Measurements from ENCODE around the gene GPR150. TPM values are rescaled to one million over a fixed set of nuclear protein-coding genes. Genes with fewer than 3 reads are reported as not detected.

The GPR150 gene
- total RNA-seq, 2 donors from 2014 or later, result 0.51 to 3.0 TPM

- no peaks in the 10 kb centered on the region for H3K4me1 ChIP-seq (replicated peaks)
- H3K27ac ChIP-seq, result no peak overlapping the region
Measured at GRCh38 chr5:95626701-95627100, 6.8 kb downstream of the GPR150 start.

GRCh38 chr5:95627971-95628810, 8.3 kb downstream of the GPR150 start:
- H3K27ac ChIP-seq, result no peak overlapping the region
- TF ChIP-seq CTCF (IDR thresholded peaks at IDR 0.05) (no peak), POLR2AphosphoS5 (IDR thresholded peaks at IDR 0.05) (no peak), POLR2A (IDR thresholded peaks at IDR 0.05) (no peak)
- 76% methylated on average over 4 of the region's 4 CpGs for WGBS
- intact Hi-C loops (cut with DNase I), result no loop called here
- DNase-seq (ENCODE audit: low spot score), result no peak
- H3K4me3 ChIP-seq, result no peak overlapping the region
- no peaks in the 10 kb centered on the region for H3K9me3 ChIP-seq
- no peaks in the 10 kb centered on the region for H3K27me3 ChIP-seq (replicated peaks; ENCODE audit: insufficient read depth)
- H3K36me3 ChIP-seq, result no peaks in the 10 kb centered on the region
- H3K4me1 ChIP-seq (replicated peaks), result no peaks in the 10 kb centered on the region

More at GRCh38 chr5:95626701-95627100, 6.8 kb downstream of the GPR150 start:
- no peaks in the 10 kb centered on the region for H3K36me3 ChIP-seq
- no peak overlapping the region for H3K4me3 ChIP-seq
- intact Hi-C loops (cut with DNase I), result no loop called here
- TF ChIP-seq POLR2A (IDR thresholded peaks at IDR 0.05) (no peak), POLR2AphosphoS5 (IDR thresholded peaks at IDR 0.05) (no peak), CTCF (IDR thresholded peaks at IDR 0.05) (no peak)
- no peaks in the 10 kb centered on the region for H3K27me3 ChIP-seq (replicated peaks; ENCODE audit: insufficient read depth)
- WGBS, result 72% methylated on average over 1 of the region's 1 CpG
- no peaks in the 10 kb centered on the region for H3K9me3 ChIP-seq
- no peak for DNase-seq (ENCODE audit: low spot score)

- Histone ChIP-seq H3K4me1 (replicated peaks) (no peaks in the 10 kb centered on the region), H3K36me3 (no peaks in the 10 kb centered on the region), H3K9me3 (no peaks in the 10 kb centered on the region), H3K4me3 (no peak overlapping the region), H3K27ac (no peak overlapping the region), H3K27me3 (replicated peaks; ENCODE audit: insufficient read depth) (no peaks in the 10 kb centered on the region)
- WGBS, result 82% methylated on average over 1 of the region's 1 CpG
- intact Hi-C loops (cut with DNase I), result no loop called here
- no peak for TF ChIP-seq CTCF (IDR thresholded peaks at IDR 0.05)
- no peak for TF ChIP-seq POLR2A (IDR thresholded peaks at IDR 0.05)
- no peak for TF ChIP-seq POLR2AphosphoS5 (IDR thresholded peaks at IDR 0.05)
- no peak for DNase-seq (ENCODE audit: low spot score)
Measured at GRCh38 chr5:95628933-95629332, 9.0 kb downstream of the GPR150 start.

- Histone ChIP-seq H3K27me3 (replicated peaks; ENCODE audit: insufficient read depth) (no peaks in the 10 kb centered on the region), H3K9me3 (no peaks in the 10 kb centered on the region), H3K36me3 (no peaks in the 10 kb centered on the region), H3K4me3 (no peak overlapping the region), H3K27ac (no peak overlapping the region), H3K4me1 (replicated peaks) (no peaks in the 10 kb centered on the region)
- TF ChIP-seq CTCF (IDR thresholded peaks at IDR 0.05), result no peak
- no peak for TF ChIP-seq POLR2AphosphoS5 (IDR thresholded peaks at IDR 0.05)
- TF ChIP-seq POLR2A (IDR thresholded peaks at IDR 0.05), result no peak
- no peak for DNase-seq (ENCODE audit: low spot score)
- intact Hi-C loops (cut with DNase I), result no loop called here
- 97% methylated on average over 5 of the region's 5 CpGs for WGBS
Measured at GRCh38 chr5:95630394-95630917, 10.6 kb downstream of the GPR150 start.

Data from prostate gland (tissue), 2 donors.